ENCODE results near the gene MXI1.

GRCh38 chr10:110223298-110223925 is 16.0 kb downstream of the MXI1 start:
- TF ChIP-seq CTCF (IDR thresholded peaks at IDR 0.05) (no peak), EP300 (IDR thresholded peaks at IDR 0.05) (no peak), POLR2A (IDR thresholded peaks at IDR 0.05) (no peak)
